Upper lobe of left lung (tissue), 6 donors: Measurements from ENCODE around the gene ZBED2. TPM values are rescaled to one million over a fixed set of nuclear protein-coding genes. Genes with fewer than 3 reads are reported as not detected.

Experiments
- ATAC-seq, 2 donors: fragments of 200-7000 bp; cut with Tn5 transposase; one replicate each; pipeline ENCODE4 v1.9.1; 2022; ENCODE audit warnings: mild to moderate bottlenecking in 2 of 2, moderate library complexity in 2 of 2; ENCODE audit not compliant: low FRiP score in 2 of 2
- DNase-seq, 2 donors: peaks; one replicate each; pipeline ENCODE4 v3.0.0-alpha.2; 2019 to 2020
- H3K27ac ChIP-seq, 4 donors: fragments of 200-600 bp; sonication (generic); one replicate each; pipeline ENCODE4 v1.5.1; 2016 to 2019
- H3K27me3 ChIP-seq, 4 donors: fragments of 200-600 bp; sonication (generic); one replicate each; pipeline ENCODE4 v1.5.1; 2017 to 2019
- H3K36me3 ChIP-seq, 4 donors: fragments of 200-600 bp; sonication (generic); one replicate each; pipeline ENCODE4 v1.5.1; 2016 to 2019
- H3K4me1 ChIP-seq, 4 donors: fragments of 200-600 bp; sonication (generic); one replicate each; pipeline ENCODE4 v1.5.1; 2018 to 2019
- H3K4me3 ChIP-seq, 4 donors: fragments of 200-600 bp; sonication (generic); one replicate each; pipeline ENCODE4 v1.5.1; 2017 to 2019; ENCODE audit warnings: mild to moderate bottlenecking in 2 of 4, moderate library complexity in 1 of 4
- H3K9me3 ChIP-seq, 4 donors: fragments of 200-600 bp; sonication (generic); one replicate each; pipeline ENCODE4 v1.5.1; 2018 to 2019
- EP300 ChIP-seq, 4 donors: sonication (generic); formaldehyde crosslinking; IDR thresholded peaks; one replicate each; pipeline ENCODE4 v1.5.1; 2017; ENCODE audit warnings: antibody characterized with exemption in 4 of 4, control low read depth in 2 of 4
- POLR2A ChIP-seq, 4 donors: fragments of 450-650 bp; IDR thresholded peaks; one replicate each; pipeline ENCODE4 v1.5.1; 2016 to 2017; ENCODE audit warnings: antibody characterized with exemption in 4 of 4, mild to moderate bottlenecking in 2 of 4
- POLR2AphosphoS5 ChIP-seq, 2 donors: sonication (generic); formaldehyde crosslinking; IDR thresholded peaks; one replicate each; pipeline ENCODE4 v1.5.1; 2017; ENCODE audit warnings: antibody characterized with exemption in 2 of 2
- WGBS, 2 donors: methylation state at CpG; one replicate each; pipeline ENCODE4 v1.1.5; 2017 to 2018; 5-methylcytosine and 5-hydroxymethylcytosine counted together
- total RNA-seq, 6 donors: library from RNA; depleted of rRNA in 4 of 6; stranded (reverse); fragments of >200 nt in 4 of 6; gene quantifications; one replicate each; pipeline versions ENCODE4 v1.1.0 to v1.2.1, GENCODE V29; 2016 to 2021
- TF ChIP-seq, protein P1 (sequence below), 6 experiments: fragments of 450-650 bp in 4 of 6; fragments of 200-600 bp in 2 of 6; sonication (generic) in 2 of 6; IDR thresholded peaks; one replicate each; pipeline ENCODE4 v1.5.1; 2016 to 2019; ENCODE audit warnings: antibody characterized with exemption in 6 of 6
- donor health status: DM: no; HTN: no; CAD: no; lungs with moderate emphysema.
- donor health status: DM: no; HTN: yes; CAD: no; lungs with severe emphysema.

Gene ZBED2
- total RNA-seq, 6 donors from 2014 or later, result 2.1 to 28.5 (median 7.6) TPM

DNA sequence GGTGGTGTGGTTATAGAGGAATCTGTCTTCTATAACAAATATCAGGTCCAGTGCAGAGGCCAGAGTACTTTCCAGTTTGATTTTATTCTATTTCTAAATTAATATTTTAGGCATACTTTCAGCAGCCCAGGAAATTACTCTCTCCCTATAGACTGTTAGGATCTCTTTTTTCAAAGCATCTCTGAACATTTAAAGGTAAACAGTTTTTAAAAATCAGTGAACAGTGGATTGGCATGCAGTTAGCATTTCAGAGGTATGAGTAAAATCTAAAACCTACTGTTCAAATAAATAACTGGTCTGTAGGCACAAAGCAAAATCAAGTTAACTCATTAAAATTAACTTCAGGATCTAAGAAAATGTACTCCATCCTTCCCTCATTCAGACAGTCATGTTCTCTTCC is 3.0 kb downstream of the ZBED2 start:
- ATAC-seq (no peak), DNase-seq (no peak)
- H3K27me3 ChIP-seq, result no peaks in the 10 kb centered on the region
- H3K9me3 ChIP-seq, result no peaks in the 10 kb centered on the region
- TF ChIP-seq EP300 (IDR thresholded peaks at IDR 0.05), result no peak
- TF ChIP-seq, protein P1, sequence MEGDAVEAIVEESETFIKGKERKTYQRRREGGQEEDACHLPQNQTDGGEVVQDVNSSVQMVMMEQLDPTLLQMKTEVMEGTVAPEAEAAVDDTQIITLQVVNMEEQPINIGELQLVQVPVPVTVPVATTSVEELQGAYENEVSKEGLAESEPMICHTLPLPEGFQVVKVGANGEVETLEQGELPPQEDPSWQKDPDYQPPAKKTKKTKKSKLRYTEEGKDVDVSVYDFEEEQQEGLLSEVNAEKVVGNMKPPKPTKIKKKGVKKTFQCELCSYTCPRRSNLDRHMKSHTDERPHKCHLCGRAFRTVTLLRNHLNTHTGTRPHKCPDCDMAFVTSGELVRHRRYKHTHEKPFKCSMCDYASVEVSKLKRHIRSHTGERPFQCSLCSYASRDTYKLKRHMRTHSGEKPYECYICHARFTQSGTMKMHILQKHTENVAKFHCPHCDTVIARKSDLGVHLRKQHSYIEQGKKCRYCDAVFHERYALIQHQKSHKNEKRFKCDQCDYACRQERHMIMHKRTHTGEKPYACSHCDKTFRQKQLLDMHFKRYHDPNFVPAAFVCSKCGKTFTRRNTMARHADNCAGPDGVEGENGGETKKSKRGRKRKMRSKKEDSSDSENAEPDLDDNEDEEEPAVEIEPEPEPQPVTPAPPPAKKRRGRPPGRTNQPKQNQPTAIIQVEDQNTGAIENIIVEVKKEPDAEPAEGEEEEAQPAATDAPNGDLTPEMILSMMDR (IDR thresholded peaks at IDR 0.05), result no peak
- TF ChIP-seq POLR2AphosphoS5 (IDR thresholded peaks at IDR 0.05), result no peak
- TF ChIP-seq POLR2A (IDR thresholded peaks at IDR 0.05), result no peak
- H3K27ac ChIP-seq, result no peak overlapping the region
- no peak overlapping the region for H3K4me3 ChIP-seq
- H3K4me1 ChIP-seq, result peaks cover 0 to 10% (median 0%) of the 10 kb centered on the region in 4 donors
- H3K36me3 ChIP-seq, result no peaks in the 10 kb centered on the region

DNA sequence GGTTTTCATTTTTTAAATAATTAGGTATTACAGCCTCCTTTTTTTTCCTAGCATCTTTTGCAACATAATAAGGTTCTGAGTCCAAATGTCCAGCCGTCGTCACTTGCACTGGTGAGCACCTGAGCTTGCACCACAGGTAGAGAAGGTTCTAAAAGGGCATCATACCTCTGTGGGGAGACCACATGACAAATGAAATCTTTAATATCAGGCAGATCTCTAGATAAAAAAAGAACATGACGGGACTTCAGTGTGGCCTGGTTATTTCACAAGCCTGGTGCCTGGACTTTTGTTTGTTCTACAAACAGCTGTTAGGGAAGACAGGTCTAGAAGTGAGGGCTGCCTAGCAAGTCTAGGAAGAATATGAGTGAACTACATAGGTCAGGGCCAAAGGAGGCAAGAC is 3.6 kb downstream of the ZBED2 start:
- no peaks in the 10 kb centered on the region for H3K9me3 ChIP-seq
- DNase-seq (no peak), ATAC-seq (no peak)
- no peaks in the 10 kb centered on the region for H3K27me3 ChIP-seq
- H3K4me1 ChIP-seq, result peaks cover 0 to 10% (median 0%) of the 10 kb centered on the region in 4 donors
- no peak overlapping the region for H3K27ac ChIP-seq
- no peak for TF ChIP-seq EP300 (IDR thresholded peaks at IDR 0.05)
- TF ChIP-seq POLR2A (IDR thresholded peaks at IDR 0.05), result no peak
- TF ChIP-seq POLR2AphosphoS5 (IDR thresholded peaks at IDR 0.05), result no peak
- TF ChIP-seq, protein P1 (IDR thresholded peaks at IDR 0.05), result no peak
- H3K36me3 ChIP-seq, result no peaks in the 10 kb centered on the region
- H3K4me3 ChIP-seq, result no peak overlapping the region
- WGBS, 2 donors, result 80 to 85% methylated on average over 3 of the region's 3 CpGs

DNA sequence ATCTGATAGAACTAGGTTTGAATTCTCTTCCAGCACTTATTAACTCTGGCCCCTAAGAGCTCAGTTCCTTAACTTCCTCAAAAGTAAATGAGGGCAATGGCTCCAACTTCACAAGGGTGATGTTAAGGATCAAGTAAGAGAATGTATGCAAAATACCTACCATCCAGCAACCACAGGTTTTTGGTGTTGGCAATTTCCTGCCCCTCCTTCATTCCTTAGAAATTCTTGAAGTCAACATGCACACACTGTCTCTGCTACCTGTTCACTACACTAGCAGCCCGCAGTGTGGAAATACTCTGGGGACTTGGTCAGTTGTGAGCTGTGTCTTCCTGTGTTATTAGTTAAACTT is 5.0 kb downstream of the ZBED2 start:
- H3K9me3 ChIP-seq, result no peaks in the 10 kb centered on the region
- H3K27ac ChIP-seq, result no peak overlapping the region
- H3K27me3 ChIP-seq, result no peaks in the 10 kb centered on the region
- TF ChIP-seq EP300 (IDR thresholded peaks at IDR 0.05), result no peak
- no peak for TF ChIP-seq POLR2AphosphoS5 (IDR thresholded peaks at IDR 0.05)
- no peak for TF ChIP-seq POLR2A (IDR thresholded peaks at IDR 0.05)
- TF ChIP-seq, protein P1 (IDR thresholded peaks at IDR 0.05), result no peak
- H3K4me1 ChIP-seq, result peaks cover 0 to 9% (median 0%) of the 10 kb centered on the region in 4 donors
- 73 to 87% methylated on average over 1 of the region's 1 CpG for WGBS, 2 donors
- no peak for DNase-seq
- ATAC-seq, result no peak
- no peak overlapping the region for H3K4me3 ChIP-seq
- H3K36me3 ChIP-seq, result no peaks in the 10 kb centered on the region

DNA sequence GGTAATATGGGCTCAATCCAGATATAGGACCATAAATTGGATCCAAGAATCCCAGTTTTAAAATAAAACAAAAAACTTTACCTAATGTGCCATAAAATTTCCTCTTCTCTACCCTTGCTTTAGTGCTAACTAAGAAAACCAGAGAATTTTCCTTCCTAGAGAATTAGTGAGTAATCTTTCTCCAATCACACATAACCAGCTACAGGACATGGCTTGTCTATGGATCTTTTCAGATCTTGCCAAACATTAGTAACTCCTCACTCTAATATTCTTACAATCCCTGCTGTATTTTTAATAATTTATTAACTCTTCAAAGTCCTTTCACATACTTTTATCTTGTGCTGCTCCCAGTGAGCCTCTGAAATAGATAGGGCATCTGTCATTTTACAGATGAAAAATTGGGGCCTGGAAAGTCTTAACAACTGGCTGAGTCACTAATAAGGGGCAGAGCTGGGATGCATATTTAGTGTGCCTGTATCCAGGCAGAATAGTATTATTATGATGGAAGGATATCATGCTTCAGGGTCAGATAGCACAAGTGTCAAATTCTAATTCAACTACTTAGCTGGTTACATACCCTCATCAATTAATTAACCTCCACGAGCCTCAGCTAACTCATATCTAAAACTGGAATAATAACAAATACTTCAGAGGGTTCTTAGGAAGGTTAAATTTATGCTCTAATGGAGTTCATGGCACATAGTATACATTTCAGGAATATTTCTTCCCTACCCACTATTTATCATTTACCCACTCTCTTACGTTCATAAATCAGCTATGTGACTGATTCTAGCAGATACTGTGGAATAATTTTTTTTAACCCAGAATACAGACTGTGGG is 5.6 kb downstream of the ZBED2 start:
- Histone ChIP-seq H3K27me3 (no peaks in the 10 kb centered on the region), H3K27ac (no peak overlapping the region), H3K4me1 (peaks cover 0 to 5% (median 0%) of the 10 kb centered on the region in 4 donors), H3K36me3 (no peaks in the 10 kb centered on the region), H3K9me3 (no peaks in the 10 kb centered on the region), H3K4me3 (no peak overlapping the region)
- WGBS, 2 donors, result 58 to 79% methylated on average over 2 of the region's 2 CpGs
- DNase-seq (no peak), ATAC-seq (no peak)
- no peak for TF ChIP-seq POLR2AphosphoS5 (IDR thresholded peaks at IDR 0.05)
- no peak for TF ChIP-seq POLR2A (IDR thresholded peaks at IDR 0.05)
- no peak for TF ChIP-seq EP300 (IDR thresholded peaks at IDR 0.05)
- TF ChIP-seq, protein P1 (IDR thresholded peaks at IDR 0.05), result no peak

DNA sequence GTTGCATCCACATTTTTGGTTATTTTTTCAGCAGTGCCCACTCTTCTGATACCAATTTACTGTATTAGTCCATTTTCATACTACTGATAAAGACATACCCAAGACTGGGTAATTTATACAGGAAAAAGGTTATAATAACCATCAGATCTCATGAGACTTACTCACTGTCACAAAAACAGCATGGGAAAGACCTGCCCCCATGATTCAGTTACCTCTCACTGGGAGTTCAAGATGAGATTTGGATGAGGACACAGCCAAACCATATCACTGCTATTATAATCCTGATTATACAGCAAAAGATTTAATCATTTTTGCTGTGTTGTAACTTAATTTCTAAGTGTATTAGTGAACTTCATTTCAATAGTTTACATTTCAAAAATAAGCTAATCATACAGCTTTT is 6.6 kb downstream of the ZBED2 start:
- no peak for DNase-seq
- Histone ChIP-seq H3K4me3 (no peak overlapping the region), H3K27me3 (no peaks in the 10 kb centered on the region), H3K4me1 (peaks cover 0 to 3% (median 0%) of the 10 kb centered on the region in 4 donors), H3K27ac (no peak overlapping the region), H3K9me3 (no peaks in the 10 kb centered on the region), H3K36me3 (no peaks in the 10 kb centered on the region)
- TF ChIP-seq EP300 (IDR thresholded peaks at IDR 0.05), result no peak
- TF ChIP-seq POLR2AphosphoS5 (IDR thresholded peaks at IDR 0.05), result no peak
- TF ChIP-seq, protein P1 (IDR thresholded peaks at IDR 0.05), result no peak
- TF ChIP-seq POLR2A (IDR thresholded peaks at IDR 0.05), result no peak
- ATAC-seq, result no peak
